Measurements from ENCODE around the gene RFX8.
"Not testable (repeated sequence)": the region's sequence is repeated elsewhere in the genome, so short reads cannot be mapped to it uniquely, and the experiment has no call there.

RFX8 gene

GRCh38 chr2:101474731-101475384 is at the start of gene RFX8:
TSS of gene RFX8 (minus strand) at chr2:101475112. CDS start at chr2:101466848, 8,264 bp downstream.
- peak; percentile 25 to 56 for DNase-seq (ENCODE audit: low read depth in 1 of 2, low spot score in 1 of 2)

- DNase-seq (ENCODE audit: low read depth in 1 of 2, low spot score in 1 of 2) = no peak
Measured at GRCh38 chr2:101521487-101521886, 46.6 kb upstream of the RFX8 start.

DNA sequence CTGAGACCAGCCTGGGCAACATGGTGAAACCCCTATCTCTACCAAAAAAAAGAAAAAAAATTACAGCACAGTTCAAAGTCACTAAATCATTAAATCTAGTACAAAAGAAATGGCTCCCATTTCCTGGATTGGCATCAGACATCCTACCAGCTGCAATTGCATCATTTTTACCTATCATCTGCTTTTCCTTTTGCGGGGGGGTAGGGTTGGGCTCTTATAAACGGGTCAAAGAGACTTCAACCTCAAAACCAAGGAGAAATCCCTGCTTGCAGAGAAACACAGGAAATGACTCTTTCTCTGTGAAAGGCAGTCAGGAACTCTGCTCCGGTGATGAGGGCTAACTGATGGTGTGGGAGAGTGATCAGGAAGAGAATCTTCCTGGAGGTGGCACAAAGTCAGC is 45.3 kb upstream of the RFX8 start:
- DNase-seq (ENCODE audit: low read depth in 1 of 2, low spot score in 1 of 2) = no peak

- DNase-seq (ENCODE audit: low read depth in 1 of 2, low spot score in 1 of 2) = no peak
Measured at GRCh38 chr2:101518578-101519492, 43.9 kb upstream of the RFX8 start.

GRCh38 chr2:101517758-101518271 is 42.9 kb upstream of the RFX8 start:
- no peak for DNase-seq (ENCODE audit: low read depth in 1 of 2, low spot score in 1 of 2)

GRCh38 chr2:101516823-101517690 is 42.1 kb upstream of the RFX8 start:
- DNase-seq (ENCODE audit: low read depth in 1 of 2, low spot score in 1 of 2) = no peak

DNA sequence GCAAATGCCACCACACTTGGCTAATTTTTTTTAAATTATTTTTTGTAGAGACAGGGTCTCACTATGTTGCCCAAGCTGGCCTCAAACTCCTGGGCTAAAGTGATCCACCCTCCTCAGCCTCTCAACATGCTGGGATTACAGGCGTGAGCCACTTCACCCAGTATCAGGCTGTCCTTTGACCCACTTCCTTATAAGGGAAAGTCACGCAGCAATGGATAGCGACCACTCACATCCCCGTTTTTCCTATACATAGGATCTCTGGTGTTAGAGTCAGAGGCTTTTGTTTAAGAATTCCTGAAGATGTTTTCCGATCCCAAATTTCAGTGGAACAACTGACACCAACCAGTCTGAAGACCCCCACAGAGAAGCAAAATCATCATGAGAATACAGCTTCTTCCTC is 41.4 kb upstream of the RFX8 start:
- DNase-seq (ENCODE audit: low read depth in 1 of 2, low spot score in 1 of 2) = no peak

GRCh38 chr2:101515477-101515876 is 40.6 kb upstream of the RFX8 start:
- DNase-seq (ENCODE audit: low read depth in 1 of 2, low spot score in 1 of 2) = no peak

GRCh38 chr2:101512993-101513392 is 38.1 kb upstream of the RFX8 start:
- no peak for DNase-seq (ENCODE audit: low read depth in 1 of 2, low spot score in 1 of 2)

DNA sequence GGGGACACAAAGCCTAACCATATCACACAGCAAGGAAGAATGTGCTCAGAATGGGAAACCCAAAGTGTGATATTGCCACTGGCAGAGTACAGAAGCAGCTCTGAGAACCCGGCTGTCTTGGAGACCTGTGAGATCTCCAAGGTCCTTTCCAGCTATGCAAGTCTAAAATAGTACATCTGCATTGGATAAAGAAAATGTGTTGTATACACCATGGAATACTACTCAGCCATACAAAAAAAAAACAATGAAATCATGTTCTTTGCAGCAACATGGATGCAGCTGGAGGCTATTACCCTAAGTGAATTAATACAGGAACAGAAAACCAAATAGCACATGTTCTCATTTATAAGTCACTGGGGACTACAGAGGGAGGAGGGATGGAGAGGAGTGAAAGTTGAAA is 36.5 kb upstream of the RFX8 start:
- DNase-seq (ENCODE audit: low read depth in 1 of 2, low spot score in 1 of 2) = no peak

- no peak for DNase-seq (ENCODE audit: low read depth in 1 of 2, low spot score in 1 of 2)
Measured at GRCh38 chr2:101509499-101510284, 34.8 kb upstream of the RFX8 start.

GRCh38 chr2:101508636-101509035 is 33.7 kb upstream of the RFX8 start:
- DNase-seq (ENCODE audit: low read depth in 1 of 2, low spot score in 1 of 2) = no peak

- not testable (repeated sequence) for DNase-seq (ENCODE audit: low read depth in 1 of 2, low spot score in 1 of 2)
Measured at GRCh38 chr2:101505276-101505675, 30.4 kb upstream of the RFX8 start.

GRCh38 chr2:101504744-101505143 is 29.8 kb upstream of the RFX8 start:
- not testable (repeated sequence) for DNase-seq (ENCODE audit: low read depth in 1 of 2, low spot score in 1 of 2)

- DNase-seq (ENCODE audit: low read depth in 1 of 2, low spot score in 1 of 2) = no peak
Measured at GRCh38 chr2:101502095-101502494, 27.2 kb upstream of the RFX8 start.

- DNase-seq (ENCODE audit: low read depth in 1 of 2, low spot score in 1 of 2) = no peak
Measured at GRCh38 chr2:101501443-101501842, 26.5 kb upstream of the RFX8 start.

GRCh38 chr2:101500860-101501259 is 25.9 kb upstream of the RFX8 start:
- no peak for DNase-seq (ENCODE audit: low read depth in 1 of 2, low spot score in 1 of 2)

DNA sequence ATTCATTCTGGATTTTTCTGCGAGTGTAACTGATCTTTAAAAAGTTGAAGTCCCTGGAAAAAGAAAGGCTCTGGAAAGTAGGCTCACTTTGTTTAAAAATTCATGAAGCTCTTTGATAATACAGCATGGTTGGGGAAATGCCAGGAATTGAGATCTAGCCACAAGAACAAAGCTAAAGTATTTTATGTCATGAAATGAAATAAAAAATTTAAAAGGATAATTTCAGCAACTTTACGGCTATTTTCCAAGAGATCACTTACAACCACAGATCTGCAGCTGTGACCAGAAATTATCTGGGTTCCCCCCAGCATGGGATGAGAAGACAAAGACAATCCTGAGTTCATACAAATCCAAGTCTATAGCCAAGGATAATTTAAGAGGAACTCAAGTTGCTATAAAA is 25.3 kb upstream of the RFX8 start:
- DNase-seq (ENCODE audit: low read depth in 1 of 2, low spot score in 1 of 2) = no peak

DNA sequence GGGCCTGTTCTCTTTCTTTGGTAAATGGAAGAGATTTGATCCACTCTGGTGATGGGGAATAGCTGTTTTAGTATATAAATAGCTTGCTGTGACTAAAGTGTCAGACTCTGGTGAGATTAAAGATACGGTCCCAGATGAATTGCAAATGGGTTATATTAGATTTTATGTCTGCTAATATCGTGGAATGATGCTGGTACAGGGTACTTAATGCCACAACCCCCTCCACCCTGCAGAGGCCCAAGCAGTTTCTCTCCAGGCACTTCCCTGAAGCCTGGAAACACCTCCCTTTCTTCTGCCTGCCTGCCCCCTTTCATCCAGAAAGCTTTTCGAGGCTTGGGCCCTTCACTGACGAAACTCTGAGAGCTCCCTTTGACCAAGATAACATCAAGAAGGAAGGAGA is 21.4 kb upstream of the RFX8 start:
- DNase-seq (ENCODE audit: low read depth in 1 of 2, low spot score in 1 of 2) = no peak

GRCh38 chr2:101492936-101493473 is 18.1 kb upstream of the RFX8 start:
- DNase-seq (ENCODE audit: low read depth in 1 of 2, low spot score in 1 of 2) = no peak
